ENCODE measurements around the gene RANBP17.

GRCh38 chr5:171010086-171010485 lies 148.3 kb downstream of the RANBP17 start:
- TF ChIP-seq, protein P1, sequence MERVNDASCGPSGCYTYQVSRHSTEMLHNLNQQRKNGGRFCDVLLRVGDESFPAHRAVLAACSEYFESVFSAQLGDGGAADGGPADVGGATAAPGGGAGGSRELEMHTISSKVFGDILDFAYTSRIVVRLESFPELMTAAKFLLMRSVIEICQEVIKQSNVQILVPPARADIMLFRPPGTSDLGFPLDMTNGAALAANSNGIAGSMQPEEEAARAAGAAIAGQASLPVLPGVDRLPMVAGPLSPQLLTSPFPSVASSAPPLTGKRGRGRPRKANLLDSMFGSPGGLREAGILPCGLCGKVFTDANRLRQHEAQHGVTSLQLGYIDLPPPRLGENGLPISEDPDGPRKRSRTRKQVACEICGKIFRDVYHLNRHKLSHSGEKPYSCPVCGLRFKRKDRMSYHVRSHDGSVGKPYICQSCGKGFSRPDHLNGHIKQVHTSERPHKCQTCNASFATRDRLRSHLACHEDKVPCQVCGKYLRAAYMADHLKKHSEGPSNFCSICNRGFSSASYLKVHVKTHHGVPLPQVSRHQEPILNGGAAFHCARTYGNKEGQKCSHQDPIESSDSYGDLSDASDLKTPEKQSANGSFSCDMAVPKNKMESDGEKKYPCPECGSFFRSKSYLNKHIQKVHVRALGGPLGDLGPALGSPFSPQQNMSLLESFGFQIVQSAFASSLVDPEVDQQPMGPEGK (CRISPR knock-in tag; IDR thresholded peaks at IDR 0.05; ENCODE audit: borderline replicate concordance): no peak
- TF ChIP-seq, protein P2, sequence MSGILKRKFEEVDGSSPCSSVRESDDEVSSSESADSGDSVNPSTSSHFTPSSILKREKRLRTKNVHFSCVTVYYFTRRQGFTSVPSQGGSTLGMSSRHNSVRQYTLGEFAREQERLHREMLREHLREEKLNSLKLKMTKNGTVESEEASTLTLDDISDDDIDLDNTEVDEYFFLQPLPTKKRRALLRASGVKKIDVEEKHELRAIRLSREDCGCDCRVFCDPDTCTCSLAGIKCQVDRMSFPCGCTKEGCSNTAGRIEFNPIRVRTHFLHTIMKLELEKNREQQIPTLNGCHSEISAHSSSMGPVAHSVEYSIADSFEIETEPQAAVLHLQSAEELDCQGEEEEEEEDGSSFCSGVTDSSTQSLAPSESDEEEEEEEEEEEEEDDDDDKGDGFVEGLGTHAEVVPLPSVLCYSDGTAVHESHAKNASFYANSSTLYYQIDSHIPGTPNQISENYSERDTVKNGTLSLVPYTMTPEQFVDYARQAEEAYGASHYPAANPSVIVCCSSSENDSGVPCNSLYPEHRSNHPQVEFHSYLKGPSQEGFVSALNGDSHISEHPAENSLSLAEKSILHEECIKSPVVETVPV (CRISPR knock-in tag; IDR thresholded peaks at IDR 0.05): no peak
- TF ChIP-seq ISL1 (CRISPR knock-in tag; IDR thresholded peaks at IDR 0.05): no peak
- no peak for TF ChIP-seq SNAI2 (CRISPR knock-in tag; IDR thresholded peaks at IDR 0.05)
- no peak for TF ChIP-seq ARNTL (CRISPR knock-in tag; IDR thresholded peaks at IDR 0.05; ENCODE audit: borderline replicate concordance, low read depth)
- no peak for TF ChIP-seq GLIS3 (CRISPR knock-in tag; IDR thresholded peaks at IDR 0.05)
- no peak for TF ChIP-seq BACH2 (CRISPR knock-in tag; IDR thresholded peaks at IDR 0.05; ENCODE audit: borderline replicate concordance)

Measured in SK-N-SH treated with all-trans-retinoic acid at 6 μM for 48 hours (cell line).